Neural crest cell (in vitro differentiated cells): Measurements from ENCODE around the gene CIAO2A. TPM values are rescaled to one million over a fixed set of nuclear protein-coding genes. Genes with fewer than 3 reads are reported as not detected.

Source experiments
- DNase-seq: peaks from one replicate; pipeline ENCODE4 v3.0.0; 2021; ENCODE audit warnings: low read depth, mixed read lengths, low spot score
- H3K27ac Mint-ChIP-seq: one replicate; pipeline ENCODE4 v1.8.0; 2021; ENCODE audit warnings: mild to moderate bottlenecking, mixed read lengths; ENCODE audit not compliant: unreplicated experiment
- H3K27me3 Mint-ChIP-seq: 2 replicates; pipeline ENCODE4 v1.8.0; 2021; ENCODE audit warnings: low read depth, mild to moderate bottlenecking, mixed read lengths
- H3K36me3 Mint-ChIP-seq: 2 replicates; pipeline ENCODE4 v1.8.0; 2021; ENCODE audit warnings: low read depth, mild to moderate bottlenecking, mixed read lengths
- H3K4me1 Mint-ChIP-seq: 2 replicates; pipeline ENCODE4 v1.8.0; 2021; ENCODE audit warnings: mixed read lengths
- H3K4me3 Mint-ChIP-seq: one replicate; pipeline ENCODE4 v1.8.0; 2021; ENCODE audit warnings: mild to moderate bottlenecking, mixed read lengths
- H3K9me3 Mint-ChIP-seq: 2 replicates; pipeline ENCODE4 v1.8.0; 2021; ENCODE audit warnings: mixed read lengths
- CTCF ChIP-seq: fragments of 200-600 bp; sonication (generic); conservative IDR thresholded peaks from 2 replicates; pipeline ENCODE4 v1.5.0; 2021; ENCODE audit warnings: antibody characterized with exemption, mild to moderate bottlenecking
- total RNA-seq: library from RNA; stranded (reverse); gene quantifications from 2 replicates; pipeline ENCODE4 v1.2.1, GENCODE V29; 2021

The CIAO2A gene
- total RNA-seq, 1 donor from 2014 or later, result 66.1 TPM

DNA sequence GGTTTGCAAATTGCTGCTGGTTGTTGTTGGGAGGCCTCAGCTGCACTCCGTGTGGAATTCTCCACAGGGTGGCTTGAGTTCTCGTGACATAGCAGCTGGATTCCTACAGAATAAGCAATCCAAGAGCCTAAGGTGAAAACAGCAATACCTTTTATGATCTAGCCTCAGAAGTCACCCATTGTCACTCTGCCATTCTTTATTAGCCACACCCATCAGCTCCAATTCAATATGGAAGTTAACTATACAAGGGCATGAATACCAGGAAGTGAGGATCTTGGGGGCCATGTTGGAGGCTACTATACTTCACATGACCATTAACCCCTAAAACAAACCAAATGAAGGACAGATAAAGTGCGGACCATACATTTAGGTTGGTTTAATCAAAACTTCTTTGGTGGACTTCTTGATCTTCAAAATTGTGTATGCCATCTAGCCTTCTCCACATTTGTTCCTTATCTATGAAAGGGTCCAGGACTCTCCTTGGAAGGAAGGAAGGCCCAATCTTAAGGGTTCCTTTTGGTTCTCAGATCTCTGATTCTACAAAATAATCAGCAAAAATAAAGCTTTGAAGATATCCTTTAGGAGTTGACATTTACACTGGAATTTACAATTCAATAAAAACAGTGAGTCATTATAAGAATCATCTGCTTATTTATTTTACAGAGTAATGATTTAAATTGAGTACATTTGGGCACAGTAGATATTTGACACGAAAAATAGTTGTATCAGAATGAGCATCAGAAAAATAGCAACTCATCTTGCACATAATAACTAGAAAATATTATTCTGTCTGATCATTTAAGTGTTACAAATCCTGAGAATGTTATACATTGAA is 21.5 kb downstream of the CIAO2A start:
- no peaks in the 10 kb centered on the region for H3K27me3 Mint-ChIP-seq
- DNase-seq, result no peak
- peaks cover 9% of the 10 kb centered on the region for H3K4me1 Mint-ChIP-seq
- H3K9me3 Mint-ChIP-seq, result no peaks in the 10 kb centered on the region
- TF ChIP-seq CTCF, result no peak
- H3K36me3 Mint-ChIP-seq, result peaks cover 6% of the 10 kb centered on the region
- no peak overlapping the region for H3K27ac Mint-ChIP-seq
- H3K4me3 Mint-ChIP-seq, result no peak overlapping the region

DNA sequence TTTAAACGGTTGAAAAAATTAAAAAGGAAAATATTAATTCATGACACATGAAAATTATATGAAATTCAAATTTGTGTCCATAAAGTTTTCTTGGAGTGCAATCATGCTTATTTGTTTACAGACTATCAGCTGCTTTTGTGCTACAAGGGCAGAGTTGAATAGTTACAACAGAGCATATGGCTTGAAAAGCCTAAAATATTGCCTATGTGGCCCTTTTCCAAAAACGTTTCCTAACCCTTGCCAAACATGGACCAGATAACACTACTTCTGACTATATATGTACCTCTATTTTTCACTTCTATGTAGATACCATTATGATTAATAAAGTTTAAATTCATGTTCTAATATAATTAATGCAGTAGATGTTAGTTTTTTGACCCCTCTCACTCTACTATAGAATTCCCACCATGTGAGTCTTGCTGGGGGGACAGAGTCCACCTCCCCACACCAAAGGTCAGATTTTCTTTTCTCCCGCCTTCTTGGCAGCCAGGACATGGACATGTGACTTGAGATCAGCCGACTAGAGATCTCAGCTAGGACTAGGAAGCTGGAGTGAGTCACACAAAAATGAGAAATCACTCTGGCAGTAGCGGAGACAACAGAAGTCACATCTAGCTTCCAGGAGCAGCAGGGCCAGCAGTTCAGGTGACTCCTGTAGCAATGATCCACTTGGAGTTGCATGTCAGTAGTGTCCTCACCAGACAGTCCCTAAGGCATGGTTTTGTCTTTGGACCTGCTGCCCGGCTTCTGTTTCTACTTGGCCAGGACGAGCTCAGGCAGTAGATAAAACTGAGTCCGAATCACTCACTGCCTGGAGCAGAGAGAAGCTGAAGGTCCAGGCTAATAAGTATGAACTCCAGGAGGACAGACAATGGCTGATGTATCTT is 22.4 kb downstream of the CIAO2A start:
- H3K9me3 Mint-ChIP-seq, result no peaks in the 10 kb centered on the region

GRCh38 chr15:64070106-64070505 is 23.5 kb downstream of the CIAO2A start:
- TF ChIP-seq CTCF, result no peak
- no peaks in the 10 kb centered on the region for H3K27me3 Mint-ChIP-seq
- no peak for DNase-seq
- H3K27ac Mint-ChIP-seq, result no peak overlapping the region
- peaks cover 6% of the 10 kb centered on the region for H3K36me3 Mint-ChIP-seq
- H3K4me1 Mint-ChIP-seq, result peaks cover 9% of the 10 kb centered on the region
- no peaks in the 10 kb centered on the region for H3K9me3 Mint-ChIP-seq
- H3K4me3 Mint-ChIP-seq, result no peak overlapping the region

More for the DNA sequence above, 22.4 kb downstream of the CIAO2A start:
- Mint-ChIP-seq H3K27me3 (no peaks in the 10 kb centered on the region), H3K4me3 (no peak overlapping the region), H3K27ac (no peak overlapping the region), H3K4me1 (peaks cover 9% of the 10 kb centered on the region), H3K36me3 (peaks cover 6% of the 10 kb centered on the region)
- DNase-seq, result no peak
- no peak for TF ChIP-seq CTCF

- no peaks in the 10 kb centered on the region for H3K27me3 Mint-ChIP-seq
- DNase-seq, result no peak
- H3K4me3 Mint-ChIP-seq, result no peak overlapping the region
- no peaks in the 10 kb centered on the region for H3K9me3 Mint-ChIP-seq
- no peak for TF ChIP-seq CTCF
- H3K36me3 Mint-ChIP-seq, result peaks cover 6% of the 10 kb centered on the region
- H3K27ac Mint-ChIP-seq, result no peak overlapping the region
- H3K4me1 Mint-ChIP-seq, result peaks cover 19% of the 10 kb centered on the region
Observed at GRCh38 chr15:64068133-64068532, 25.5 kb downstream of the CIAO2A start.

DNA sequence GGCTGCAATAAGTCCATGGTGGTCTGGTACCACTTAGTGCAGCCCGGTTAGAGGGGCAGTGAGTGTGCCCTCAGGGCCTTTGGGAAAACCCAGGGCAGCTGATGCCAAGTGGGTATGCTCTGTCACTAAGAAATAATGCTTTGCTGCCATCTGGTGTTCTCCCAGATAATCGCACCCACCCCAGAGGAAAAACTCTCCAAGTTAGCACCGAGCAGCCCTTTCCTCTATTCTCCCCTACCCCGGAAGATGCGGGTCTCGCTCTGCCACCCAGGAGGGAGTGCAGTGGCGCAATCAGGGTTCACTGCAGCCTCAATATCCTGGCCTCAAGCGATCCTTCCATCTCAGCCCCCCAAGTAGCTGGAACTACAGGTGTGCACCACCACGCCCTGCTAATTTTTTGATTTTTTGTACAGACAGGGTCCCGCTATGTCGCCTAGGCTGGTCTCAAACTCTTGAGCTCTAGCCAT is 26.0 kb downstream of the CIAO2A start:
- H3K9me3 Mint-ChIP-seq, result no peaks in the 10 kb centered on the region
- peak; percentile 83 for DNase-seq
- no peak overlapping the region for H3K4me3 Mint-ChIP-seq
- TF ChIP-seq CTCF, result peak; percentile 89
- H3K36me3 Mint-ChIP-seq, result peaks cover 3% of the 10 kb centered on the region
- H3K4me1 Mint-ChIP-seq, result peaks cover 21% of the 10 kb centered on the region
- H3K27ac Mint-ChIP-seq, result no peak overlapping the region
- H3K27me3 Mint-ChIP-seq, result no peaks in the 10 kb centered on the region
